Measurements from ENCODE around the gene GSTA2.

GSTA2 gene

DNA sequence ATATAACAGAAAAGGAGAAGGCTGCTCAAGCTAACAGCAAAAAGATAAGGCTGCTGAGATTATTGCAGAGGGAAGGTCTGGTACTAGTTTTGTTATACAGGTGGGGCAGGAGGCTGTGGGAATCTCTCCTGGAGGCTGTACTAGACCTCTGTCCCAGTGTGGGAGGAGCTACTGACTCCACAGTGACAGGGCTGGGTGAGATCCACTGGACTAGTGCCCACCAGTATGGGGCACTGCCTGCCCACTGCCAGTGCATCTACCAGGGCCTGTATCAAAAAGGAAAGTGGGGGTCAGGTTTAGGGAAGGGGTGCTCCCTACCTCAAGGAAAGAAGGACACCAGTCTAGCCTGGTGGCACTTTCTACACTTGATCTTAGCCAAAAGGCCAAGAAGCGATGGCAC is 30.1 kb downstream of the GSTA2 start:
- Histone ChIP-seq H4K8ac (ENCODE audit: low read length) (no peak overlapping the region), H3K18ac (ENCODE audit: low read depth in 1 of 2, low read length in 2 of 2) (no peak overlapping the region), H2BK120ac (ENCODE audit: low read depth, low read length) (no peak overlapping the region), H3K27ac (ENCODE audit: low read length, poor library complexity, severe bottlenecking) (no peak overlapping the region), H2BK5ac (ENCODE audit: low read depth, low read length, poor library complexity, severe bottlenecking) (no peak overlapping the region), H2BK12ac (ENCODE audit: low read length in 2 of 2) (no peak overlapping the region), H2BK15ac (ENCODE audit: low read depth, poor library complexity, severe bottlenecking) (no peak overlapping the region), H3K79me1 (replicated peaks; ENCODE audit: low read length, poor library complexity, severe bottlenecking) (no peaks in the 10 kb centered on the region), H3K23ac (ENCODE audit: low read length in 2 of 2) (no peak overlapping the region), H2AFZ (ENCODE audit: low read depth, low read length) (no peak overlapping the region), H4K91ac (ENCODE audit: low read length) (no peak overlapping the region), H3K4me2 (ENCODE audit: low read length, poor library complexity, severe bottlenecking) (no peak overlapping the region), H3K4me3 (ENCODE audit: insufficient read depth in 1 of 2, low read depth in 1 of 2, low read length in 2 of 2) (no peak overlapping the region), H3K4me1 (ENCODE audit: control insufficient read depth, insufficient read depth, low read depth, low read length) (no peaks in the 10 kb centered on the region), H2AK5ac (ENCODE audit: low read length, severe bottlenecking) (no peak overlapping the region), H3K9me3 (ENCODE audit: control insufficient read depth, low read length) (no peaks in the 10 kb centered on the region), H3K14ac (ENCODE audit: low read length in 2 of 2) (no peak overlapping the region), H3K36me3 (ENCODE audit: control insufficient read depth in 1 of 2, insufficient read depth in 2 of 2, low read depth in 1 of 2, low read length in 2 of 2) (no peaks in the 10 kb centered on the region), H3K4ac (ENCODE audit: low read depth in 1 of 2, low read length in 2 of 2) (no peak overlapping the region), H3K9ac (ENCODE audit: low read length) (no peak overlapping the region), H3K27me3 (ENCODE audit: control insufficient read depth in 1 of 2, insufficient read depth in 1 of 2, low read length in 2 of 2) (peaks cover 3 to 5% of the 10 kb centered on the region in 2 experiments)
- no peak for DNase-seq
- WGBS: 78% methylated on average over 1 of the region's 1 CpG

DNA sequence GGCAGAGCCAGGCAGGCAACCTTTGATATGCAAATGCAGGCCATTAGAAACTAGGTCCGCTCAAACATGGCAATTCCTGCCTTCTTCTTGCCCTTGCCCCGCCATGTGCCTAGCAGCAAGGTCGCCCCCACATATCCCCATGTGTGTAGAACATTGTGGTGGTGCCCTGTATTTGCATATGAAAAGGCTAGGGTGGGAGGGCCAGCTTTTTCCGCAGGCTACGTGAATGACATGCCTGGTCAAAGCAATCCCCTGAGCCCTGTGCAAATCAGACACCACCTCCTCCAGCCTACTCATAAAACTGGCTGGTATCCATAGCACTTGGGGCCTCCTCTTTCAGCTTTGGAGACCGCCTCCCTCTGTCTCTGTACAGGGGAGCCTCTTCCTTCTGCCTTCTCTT is 31.6 kb downstream of the GSTA2 start:
- no peak overlapping the region for H3K14ac ChIP-seq (ENCODE audit: low read length in 2 of 2)
- H2BK15ac ChIP-seq (ENCODE audit: low read depth, poor library complexity, severe bottlenecking): no peak overlapping the region
- H4K8ac ChIP-seq (ENCODE audit: low read length): no peak overlapping the region
- H3K4me1 ChIP-seq (ENCODE audit: control insufficient read depth, insufficient read depth, low read depth, low read length): no peaks in the 10 kb centered on the region
- H3K18ac ChIP-seq (ENCODE audit: low read depth in 1 of 2, low read length in 2 of 2): no peak overlapping the region
- H3K23ac ChIP-seq (ENCODE audit: low read length in 2 of 2): no peak overlapping the region
- no peak overlapping the region for H2BK5ac ChIP-seq (ENCODE audit: low read depth, low read length, poor library complexity, severe bottlenecking)
- no peak overlapping the region for H2AFZ ChIP-seq (ENCODE audit: low read depth, low read length)
- H3K4me2 ChIP-seq (ENCODE audit: low read length, poor library complexity, severe bottlenecking): no peak overlapping the region
- no peak overlapping the region for H2BK120ac ChIP-seq (ENCODE audit: low read depth, low read length)
- no peak overlapping the region for H3K9ac ChIP-seq (ENCODE audit: low read length)
- no peak for DNase-seq
- no peaks in the 10 kb centered on the region for H3K79me1 ChIP-seq (replicated peaks; ENCODE audit: low read length, poor library complexity, severe bottlenecking)
- H3K27ac ChIP-seq (ENCODE audit: low read length, poor library complexity, severe bottlenecking): no peak overlapping the region
- H3K9me3 ChIP-seq (ENCODE audit: control insufficient read depth, low read length): no peaks in the 10 kb centered on the region
- 58% methylated on average over 6 of the region's 6 CpGs for WGBS
- H2AK5ac ChIP-seq (ENCODE audit: low read length, severe bottlenecking): no peak overlapping the region
- H3K27me3 ChIP-seq (ENCODE audit: control insufficient read depth in 1 of 2, insufficient read depth in 1 of 2, low read length in 2 of 2): peaks cover 0 to 2% of the 10 kb centered on the region in 2 experiments
- no peaks in the 10 kb centered on the region for H3K36me3 ChIP-seq (ENCODE audit: control insufficient read depth in 1 of 2, insufficient read depth in 2 of 2, low read depth in 1 of 2, low read length in 2 of 2)
- H3K4ac ChIP-seq (ENCODE audit: low read depth in 1 of 2, low read length in 2 of 2): no peak overlapping the region
- no peak overlapping the region for H4K91ac ChIP-seq (ENCODE audit: low read length)
- no peak overlapping the region for H3K4me3 ChIP-seq (ENCODE audit: insufficient read depth in 1 of 2, low read depth in 1 of 2, low read length in 2 of 2)
- no peak overlapping the region for H2BK12ac ChIP-seq (ENCODE audit: low read length in 2 of 2)

DNA sequence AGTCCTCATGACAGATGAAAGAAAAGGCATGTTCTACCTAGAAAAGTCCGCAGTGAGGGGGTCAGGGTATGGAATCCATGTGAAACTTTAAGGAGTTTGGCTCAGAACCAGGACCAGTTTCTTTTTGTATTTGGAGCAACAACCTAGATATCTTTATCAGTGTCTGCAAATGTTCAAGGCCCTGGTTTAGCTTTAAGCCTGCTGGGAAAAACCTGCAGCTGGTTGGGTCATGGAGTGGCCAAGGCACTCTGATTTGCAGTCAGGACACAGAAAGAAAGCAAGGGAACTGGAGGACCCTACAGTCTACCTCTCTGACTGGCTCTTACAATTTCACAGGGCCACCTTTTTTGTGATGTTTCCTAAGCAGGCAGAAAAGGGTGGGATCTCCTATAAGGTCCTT is 33.7 kb downstream of the GSTA2 start:
- H2BK5ac ChIP-seq (ENCODE audit: low read depth, low read length, poor library complexity, severe bottlenecking): no peak overlapping the region
- no peak overlapping the region for H3K27ac ChIP-seq (ENCODE audit: low read length, poor library complexity, severe bottlenecking)
- no peaks in the 10 kb centered on the region for H3K79me1 ChIP-seq (replicated peaks; ENCODE audit: low read length, poor library complexity, severe bottlenecking)
- no peak overlapping the region for H3K4ac ChIP-seq (ENCODE audit: low read depth in 1 of 2, low read length in 2 of 2)
- H2BK15ac ChIP-seq (ENCODE audit: low read depth, poor library complexity, severe bottlenecking): no peak overlapping the region
- H2AK5ac ChIP-seq (ENCODE audit: low read length, severe bottlenecking): no peak overlapping the region
- no peak overlapping the region for H2AFZ ChIP-seq (ENCODE audit: low read depth, low read length)
- H3K9ac ChIP-seq (ENCODE audit: low read length): no peak overlapping the region
- H3K27me3 ChIP-seq (ENCODE audit: control insufficient read depth in 1 of 2, insufficient read depth in 1 of 2, low read length in 2 of 2): no peaks in the 10 kb centered on the region
- H2BK12ac ChIP-seq (ENCODE audit: low read length in 2 of 2): no peak overlapping the region
- no peaks in the 10 kb centered on the region for H3K36me3 ChIP-seq (ENCODE audit: control insufficient read depth in 1 of 2, insufficient read depth in 2 of 2, low read depth in 1 of 2, low read length in 2 of 2)
- no peaks in the 10 kb centered on the region for H3K9me3 ChIP-seq (ENCODE audit: control insufficient read depth, low read length)
- H3K14ac ChIP-seq (ENCODE audit: low read length in 2 of 2): no peak overlapping the region
- H4K91ac ChIP-seq (ENCODE audit: low read length): no peak overlapping the region
- H3K4me3 ChIP-seq (ENCODE audit: insufficient read depth in 1 of 2, low read depth in 1 of 2, low read length in 2 of 2): no peak overlapping the region
- H3K23ac ChIP-seq (ENCODE audit: low read length in 2 of 2): no peak overlapping the region
- H3K4me1 ChIP-seq (ENCODE audit: control insufficient read depth, insufficient read depth, low read depth, low read length): no peaks in the 10 kb centered on the region
- no peak for DNase-seq
- no peak overlapping the region for H3K4me2 ChIP-seq (ENCODE audit: low read length, poor library complexity, severe bottlenecking)
- WGBS: 41% methylated on average over 1 of the region's 1 CpG
- H2BK120ac ChIP-seq (ENCODE audit: low read depth, low read length): no peak overlapping the region
- no peak overlapping the region for H4K8ac ChIP-seq (ENCODE audit: low read length)
- H3K18ac ChIP-seq (ENCODE audit: low read depth in 1 of 2, low read length in 2 of 2): no peak overlapping the region

DNA sequence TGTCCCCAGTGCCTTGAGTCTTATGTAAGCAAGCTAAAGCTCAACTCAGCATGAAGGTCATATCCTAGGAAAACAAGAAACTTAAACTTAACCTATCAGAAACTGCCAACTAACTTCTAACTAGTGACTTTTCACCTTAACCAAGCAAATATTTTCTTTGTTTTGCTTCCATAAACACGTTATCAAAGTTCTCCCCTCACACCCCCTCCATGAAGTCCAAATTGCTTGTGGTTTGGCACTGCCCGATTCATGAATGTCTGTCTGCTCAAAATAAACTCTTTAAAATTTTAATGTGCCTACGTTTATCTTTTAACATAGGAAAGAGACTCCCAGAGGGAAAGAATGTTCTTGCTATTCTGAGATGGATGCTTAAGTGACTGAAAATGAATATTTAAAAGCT is 34.9 kb downstream of the GSTA2 start:
- no peak overlapping the region for H3K14ac ChIP-seq (ENCODE audit: low read length in 2 of 2)
- H2BK120ac ChIP-seq (ENCODE audit: low read depth, low read length): no peak overlapping the region
- no peak overlapping the region for H2AK5ac ChIP-seq (ENCODE audit: low read length, severe bottlenecking)
- H4K91ac ChIP-seq (ENCODE audit: low read length): no peak overlapping the region
- no peak overlapping the region for H3K4me3 ChIP-seq (ENCODE audit: insufficient read depth in 1 of 2, low read depth in 1 of 2, low read length in 2 of 2)
- H4K8ac ChIP-seq (ENCODE audit: low read length): no peak overlapping the region
- H2BK12ac ChIP-seq (ENCODE audit: low read length in 2 of 2): no peak overlapping the region
- H2AFZ ChIP-seq (ENCODE audit: low read depth, low read length): no peak overlapping the region
- no peak overlapping the region for H3K27ac ChIP-seq (ENCODE audit: low read length, poor library complexity, severe bottlenecking)
- H3K18ac ChIP-seq (ENCODE audit: low read depth in 1 of 2, low read length in 2 of 2): no peak overlapping the region
- no peak for DNase-seq
- no peak overlapping the region for H3K4me2 ChIP-seq (ENCODE audit: low read length, poor library complexity, severe bottlenecking)
- no peak overlapping the region for H3K4ac ChIP-seq (ENCODE audit: low read depth in 1 of 2, low read length in 2 of 2)
- H3K27me3 ChIP-seq (ENCODE audit: control insufficient read depth in 1 of 2, insufficient read depth in 1 of 2, low read length in 2 of 2): no peaks in the 10 kb centered on the region
- no peak overlapping the region for H2BK5ac ChIP-seq (ENCODE audit: low read depth, low read length, poor library complexity, severe bottlenecking)
- H3K9me3 ChIP-seq (ENCODE audit: control insufficient read depth, low read length): no peaks in the 10 kb centered on the region
- H3K9ac ChIP-seq (ENCODE audit: low read length): no peak overlapping the region
- H3K4me1 ChIP-seq (ENCODE audit: control insufficient read depth, insufficient read depth, low read depth, low read length): no peaks in the 10 kb centered on the region
- no peak overlapping the region for H3K23ac ChIP-seq (ENCODE audit: low read length in 2 of 2)
- WGBS: 89% methylated on average over 2 of the region's 3 CpGs
- no peak overlapping the region for H2BK15ac ChIP-seq (ENCODE audit: low read depth, poor library complexity, severe bottlenecking)
- no peaks in the 10 kb centered on the region for H3K36me3 ChIP-seq (ENCODE audit: control insufficient read depth in 1 of 2, insufficient read depth in 2 of 2, low read depth in 1 of 2, low read length in 2 of 2)
- H3K79me1 ChIP-seq (replicated peaks; ENCODE audit: low read length, poor library complexity, severe bottlenecking): no peaks in the 10 kb centered on the region

Data from mesenchymal stem cell (in vitro differentiated cells and primary cell).